K562 (cell line): ENCODE measurements around the gene MACROD2. TPM values are rescaled to one million over a fixed set of nuclear protein-coding genes. Genes with fewer than 3 reads are reported as not detected.

Source experiments
- ATAC-seq: fragments of 200-7000 bp; cut with Tn5 transposase; 3 replicates; pipeline ENCODE4 v1.9.1; 2020; ENCODE audit warnings: moderate library complexity
- BruUV-seq: library from RNA; stranded (reverse); fragments of 400-500 nt; replicated peaks from 2 replicates; lab custom pipeline; 2021; lab: Mats Ljungman, UMichigan
- CTCF ChIA-PET: fragments of 300-600 bp; formaldehyde crosslinking; extraction: SDS; loops from one replicate; lab custom pipeline; 2021; ENCODE audit warnings: low intra/inter-chr PET ratio; lab: Yijun Ruan, JAX
- POLR2A ChIA-PET: fragments of 300-600, 350-650 bp; sonication (Branson Sonifier 250); formaldehyde crosslinking; extraction: SDS; loops from one replicate; lab custom pipeline; 2021; ENCODE audit warnings: antibody characterized with exemption, inconsistent platforms; lab: Yijun Ruan, JAX
- DNase-seq, 4 experiments: peaks; one replicate each; pipeline versions ENCODE4 v3.0.0 to v3.0.0-alpha.2; 2011 to 2018; ENCODE audit warnings: low spot score in 3 of 4, mixed read lengths in 3 of 4; ENCODE audit errors: extremely low read depth in 1 of 4
- FAIRE-seq: peaks from 2 replicates; lab custom pipeline; 2011; peaks lifted over from hg19 to GRCh38; lab: Jason Lieb, UNC
- H2AFZ ChIP-seq: 2 replicates; pipeline ENCODE4 v1.6.0; 2011; ENCODE audit warnings: low read depth, low read length, control low read depth, inconsistent platforms
- H3K27ac ChIP-seq: fragments of 200-600 bp; 3 replicates; pipeline ENCODE4 v1.8.0; 2011; ENCODE audit warnings: low read depth, mild to moderate bottlenecking, control low read depth, inconsistent platforms, low read length, moderate library complexity, mixed read lengths; ENCODE audit errors: extremely low read depth
- H3K27me3 ChIP-seq, 2 experiments: fragments of 300-600 bp in 1 of 2; 2 replicates in 1 of 2; 3 replicates in 1 of 2; pipeline versions ENCODE4 v1.6.0 to v1.8.0; 2011; ENCODE audit warnings: inconsistent platforms in 2 of 2, low read length in 2 of 2, mild to moderate bottlenecking in 1 of 2, mixed read lengths in 1 of 2, moderate library complexity in 1 of 2; ENCODE audit not compliant: control insufficient read depth in 2 of 2, insufficient read depth in 2 of 2
- H3K36me3 ChIP-seq: fragments of 300-600 bp; 3 replicates; pipeline ENCODE4 v1.8.0; 2011; ENCODE audit warnings: mild to moderate bottlenecking, low read length, inconsistent platforms; ENCODE audit not compliant: control insufficient read depth, insufficient read depth
- H3K4me1 ChIP-seq, 2 experiments: fragments of 200-600 bp in 1 of 2; replicated peaks in 1 of 2; 2 replicates in 1 of 2; 3 replicates in 1 of 2; pipeline versions ENCODE4 v1.5.1 to v1.8.0; 2011; ENCODE audit warnings: inconsistent platforms in 2 of 2, low read length in 2 of 2, mild to moderate bottlenecking in 1 of 2, mixed read lengths in 1 of 2, moderate library complexity in 1 of 2; ENCODE audit not compliant: control insufficient read depth in 2 of 2, insufficient read depth in 2 of 2
- H3K4me2 ChIP-seq: 2 replicates; pipeline ENCODE4 v1.6.1; 2011; ENCODE audit warnings: low read length, control low read depth, inconsistent platforms, mixed read lengths; ENCODE audit not compliant: insufficient read depth
- H3K4me3 ChIP-seq: fragments of 200-600 bp; sonication (generic), shearing (Covaris generic); 2 replicates; pipeline ENCODE4 v1.5.1; 2016; ENCODE audit warnings: control low read depth, inconsistent platforms
- H3K79me2 ChIP-seq: fragments of 200-600 bp; 3 replicates; pipeline ENCODE4 v1.8.0; 2011; ENCODE audit warnings: low read length, inconsistent platforms; ENCODE audit not compliant: control insufficient read depth, insufficient read depth
- H3K9ac ChIP-seq, 2 experiments: 2 replicates each; pipeline versions ENCODE4 v1.6.0 to v1.6.1; 2011; ENCODE audit warnings: low read depth in 2 of 2, low read length in 2 of 2, control low read depth in 1 of 2, inconsistent platforms in 1 of 2, mild to moderate bottlenecking in 1 of 2, mixed read lengths in 1 of 2; ENCODE audit not compliant: insufficient read depth in 1 of 2
- H3K9me1 ChIP-seq: one replicate; pipeline ENCODE4 v1.6.0; 2011; ENCODE audit warnings: inconsistent platforms, mild to moderate bottlenecking, low read length, moderate library complexity; ENCODE audit not compliant: control insufficient read depth, insufficient read depth
- H3K9me3 ChIP-seq: replicated peaks from 2 replicates; pipeline ENCODE4 v1.5.1; 2011; ENCODE audit warnings: low read depth, low read length, inconsistent platforms; ENCODE audit not compliant: control insufficient read depth, insufficient read depth
- H4K20me1 ChIP-seq: replicated peaks from 2 replicates; pipeline ENCODE4 v1.6.1; 2011; ENCODE audit warnings: low read length, inconsistent platforms, mixed read lengths; ENCODE audit not compliant: control insufficient read depth, insufficient read depth
- AFF1 ChIP-seq, 2 experiments: fragments of 450-650 bp; IDR thresholded peaks; 2 replicates each; pipeline ENCODE4 v1.6.1; 2018; ENCODE audit warnings: mild to moderate bottlenecking in 2 of 2, low read depth in 1 of 2; ENCODE audit not compliant: partially characterized antibody in 2 of 2
- ARID4B ChIP-seq: sonication (generic); formaldehyde crosslinking; IDR thresholded peaks from 2 replicates; pipeline ENCODE4 v1.8.0; 2022; ENCODE audit warnings: mild to moderate bottlenecking, missing genetic modification reagents
- ATF7 ChIP-seq: fragments of 450-650 bp; IDR thresholded peaks from 2 replicates; pipeline ENCODE4 v1.7.1; 2014; ENCODE audit warnings: mild to moderate bottlenecking, moderate library complexity
- HMG20B ChIP-seq: fragments of 250-450 bp; sonication (Bioruptor Pico); IDR thresholded peaks from 2 replicates; pipeline ENCODE4 v1.5.0; 2021; ENCODE audit warnings: mild to moderate bottlenecking
- L3MBTL2 ChIP-seq: fragments of 450-650 bp; IDR thresholded peaks from 2 replicates; pipeline ENCODE4 v1.6.1; 2016; ENCODE audit warnings: mild to moderate bottlenecking, moderate library complexity
- MEF2A ChIP-seq: IDR thresholded peaks from 2 replicates; pipeline ENCODE4 v1.6.1; 2011; ENCODE audit warnings: low read depth, mild to moderate bottlenecking, low read length, moderate library complexity; ENCODE audit not compliant: control insufficient read depth
- NR3C1 ChIP-seq: sonication (generic); formaldehyde crosslinking; IDR thresholded peaks from 2 replicates; pipeline ENCODE4 v1.8.1; 2022; ENCODE audit warnings: missing genetic modification reagents
- SIN3B ChIP-seq: fragments of 450-650 bp; IDR thresholded peaks from 2 replicates; pipeline ENCODE4 v1.6.1; 2017; ENCODE audit warnings: low read depth, mild to moderate bottlenecking, moderate library complexity
- THRAP3 ChIP-seq: fragments of 450-650 bp; IDR thresholded peaks from 2 replicates; pipeline ENCODE4 v1.6.1; 2016; ENCODE audit warnings: mild to moderate bottlenecking, inconsistent platforms, borderline replicate concordance
- ZC3H4 ChIP-seq: sonication (generic); formaldehyde crosslinking; IDR thresholded peaks from 2 replicates; pipeline ENCODE4 v1.9.0; 2021; ENCODE audit warnings: missing genetic modification reagents, borderline replicate concordance
- ZSCAN32 ChIP-seq: fragments of 450-650 bp; formaldehyde crosslinking; IDR thresholded peaks from 2 replicates; pipeline ENCODE4 v1.4.0; 2020; ENCODE audit warnings: mild to moderate bottlenecking, moderate library complexity
- WGBS: fragments of 100-300 bp; shearing (Covaris generic); methylation state at CpG from one replicate; pipeline ENCODE4 v1.1.6; 2016; ENCODE audit warnings: low coverage, mixed read lengths; ENCODE audit not compliant: insufficient coverage; ENCODE audit errors: missing lambda C conversion rate; 5-methylcytosine and 5-hydroxymethylcytosine counted together
- in situ Hi-C: fragments of 300-500 bp; cut with MboI; formaldehyde crosslinking; loops from 4 replicates; pipeline ENCODE4 v1.15.0; 2018; ENCODE audit warnings: inconsistent platforms, mixed read lengths
- intact Hi-C: fragments of 100-400 bp; cut with micrococcal nuclease; formaldehyde crosslinking; loops from 2 replicates; pipeline ENCODE4 v1.14.2; 2022
- polyA plus RNA-seq, 8 experiments: library from polyadenylated mRNA; depleted of rRNA in 4 of 8; stranded (reverse) in 5 of 8; unstranded in 3 of 8; fragments of >200 nt; fragmentation: Nextera tagmentation in 2 of 8; fragmentation: Illumina TruSeq in 1 of 8; extraction: Ambion mirVana in 2 of 8; extraction: Trizol in 1 of 8; gene quantifications; 2 replicates each; pipeline versions ENCODE4 v1.2.1 to v1.2.3, GENCODE V29; 2011 to 2014; ENCODE audit warnings: inconsistent platforms in 1 of 8, missing spikeins in 1 of 8
- total RNA-seq, 7 experiments: library from RNA; depleted of rRNA in 6 of 7; stranded (reverse); fragments of >200 nt in 6 of 7; fragmentation: Illumina TruSeq in 2 of 7; extraction: Trizol in 2 of 7; gene quantifications; 2 replicates each; pipeline versions ENCODE4 v1.2.1 to v1.2.3, GENCODE V29; 2011 to 2021; ENCODE audit warnings: low replicate concordance in 1 of 7
- TF ChIP-seq, protein P1 (sequence below): fragments of 250-450 bp; sonication (Bioruptor Pico); IDR thresholded peaks from 2 replicates; pipeline ENCODE4 v1.8.0; 2022; ENCODE audit warnings: inconsistent platforms

Gene MACROD2
- total and polyA plus RNA-seq, 9 of the 15 experiments (the other 6 are each of a cell fraction or from before 2014, with no cell fraction given), result not detected

- in situ Hi-C loops, result no loop called here
- DNase-seq (no peak), ATAC-seq (no peak), FAIRE-seq (no peak)
- TF ChIP-seq NR3C1 (CRISPR knock-in tag), result no peak
- no peak for TF ChIP-seq AFF1 (IDR thresholded peaks at IDR 0.05; ENCODE audit: low read depth in 1 of 2, partially characterized antibody in 2 of 2)
- no peak for TF ChIP-seq ARID4B
- no peak for TF ChIP-seq ZC3H4
- no peak for TF ChIP-seq ZSCAN32
- no peak for TF ChIP-seq MEF2A
- no peak for TF ChIP-seq THRAP3
- no peak for TF ChIP-seq SIN3B
- TF ChIP-seq, protein P1, sequence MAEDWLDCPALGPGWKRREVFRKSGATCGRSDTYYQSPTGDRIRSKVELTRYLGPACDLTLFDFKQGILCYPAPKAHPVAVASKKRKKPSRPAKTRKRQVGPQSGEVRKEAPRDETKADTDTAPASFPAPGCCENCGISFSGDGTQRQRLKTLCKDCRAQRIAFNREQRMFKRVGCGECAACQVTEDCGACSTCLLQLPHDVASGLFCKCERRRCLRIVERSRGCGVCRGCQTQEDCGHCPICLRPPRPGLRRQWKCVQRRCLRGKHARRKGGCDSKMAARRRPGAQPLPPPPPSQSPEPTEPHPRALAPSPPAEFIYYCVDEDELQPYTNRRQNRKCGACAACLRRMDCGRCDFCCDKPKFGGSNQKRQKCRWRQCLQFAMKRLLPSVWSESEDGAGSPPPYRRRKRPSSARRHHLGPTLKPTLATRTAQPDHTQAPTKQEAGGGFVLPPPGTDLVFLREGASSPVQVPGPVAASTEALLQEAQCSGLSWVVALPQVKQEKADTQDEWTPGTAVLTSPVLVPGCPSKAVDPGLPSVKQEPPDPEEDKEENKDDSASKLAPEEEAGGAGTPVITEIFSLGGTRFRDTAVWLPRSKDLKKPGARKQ (CRISPR knock-in tag), result no peak
- no peak for TF ChIP-seq L3MBTL2
- TF ChIP-seq HMG20B (CRISPR knock-in tag), result no peak
- no peak for TF ChIP-seq ATF7
- ChIA-PET POLR2A (no interaction called here), CTCF (no interaction called here)
- Histone ChIP-seq H3K27me3 (no peaks in the 10 kb centered on the region), H3K9ac (no peak overlapping the region), H3K36me3 (no peaks in the 10 kb centered on the region), H3K9me3 (no peaks in the 10 kb centered on the region), H3K4me3 (no peak overlapping the region), H3K79me2 (no peaks in the 10 kb centered on the region), H3K4me2 (no peak overlapping the region), H4K20me1 (no peaks in the 10 kb centered on the region), H3K27ac (no peak overlapping the region), H3K9me1 (no peaks in the 10 kb centered on the region), H2AFZ (no peak overlapping the region), H3K4me1 (no peaks in the 10 kb centered on the region)
- WGBS, result 0% methylated on average over 4 of the region's 4 CpGs
- BruUV-seq, result no TSS peak
- intact Hi-C loops, result no loop called here
Measured at GRCh38 chr20:14916360-14916920, 921.1 kb downstream of the MACROD2 start.
